WTC11 (cell line): Measurements from ENCODE around the gene WNT9B. TPM values are rescaled to one million over a fixed set of nuclear protein-coding genes. Genes with fewer than 3 reads are reported as not detected.
A peak's percentile ranks its signal among the peaks of the same experiment; 100 is the strongest.

ENCODE experiments used
- ATAC-seq: fragments of 200-7000 bp; cut with Tn5 transposase; 2 replicates; pipeline ENCODE4 v1.10.0; 2021; ENCODE audit warnings: mild to moderate bottlenecking, moderate library complexity
- CTCF ChIA-PET: fragments of 300-600 bp; sonication (Branson Sonifier 250); formaldehyde crosslinking; loops from one replicate; lab custom pipeline; 2021; ENCODE audit warnings: antibody characterized with exemption; lab: Charles Lee
- POLR2A ChIA-PET: fragments of 350-600 bp; sonication (Branson Sonifier 250); formaldehyde crosslinking; loops from one replicate; lab custom pipeline; 2021; ENCODE audit warnings: antibody characterized with exemption; lab: Charles Lee
- DNase-seq: peaks from one replicate; pipeline ENCODE4 v3.0.0; 2021; ENCODE audit warnings: low spot score
- H3K27ac Mint-ChIP-seq: 2 replicates; pipeline ENCODE4 v1.8.0; 2021; ENCODE audit warnings: mixed read lengths
- H3K27me3 Mint-ChIP-seq: 2 replicates; pipeline ENCODE4 v1.8.0; 2021; ENCODE audit warnings: low read depth, mild to moderate bottlenecking, moderate library complexity, mixed read lengths
- H3K36me3 Mint-ChIP-seq: 2 replicates; pipeline ENCODE4 v1.8.0; 2021; ENCODE audit warnings: mixed read lengths
- H3K4me1 Mint-ChIP-seq: 2 replicates; pipeline ENCODE4 v1.8.0; 2022; ENCODE audit warnings: mixed read lengths
- H3K4me3 Mint-ChIP-seq: 2 replicates; pipeline ENCODE4 v1.8.0; 2021; ENCODE audit warnings: mild to moderate bottlenecking, moderate library complexity, mixed read lengths
- H3K9me3 Mint-ChIP-seq: 2 replicates; pipeline ENCODE4 v1.8.0; 2021; ENCODE audit warnings: mixed read lengths
- ATF6 ChIP-seq: sonication (generic); formaldehyde crosslinking; IDR thresholded peaks from 2 replicates; pipeline ENCODE4 v1.8.1; 2023; ENCODE audit warnings: mild to moderate bottlenecking, missing genetic modification reagents
- CREM ChIP-seq: sonication (generic); formaldehyde crosslinking; IDR thresholded peaks from 2 replicates; pipeline ENCODE4 v1.8.1; 2022; ENCODE audit warnings: mild to moderate bottlenecking, missing genetic modification reagents, moderate library complexity
- EMX1 ChIP-seq: fragments of 250-450 bp; sonication (Bioruptor Pico); IDR thresholded peaks from 2 replicates; pipeline ENCODE4 v1.8.0; 2021; ENCODE audit warnings: mild to moderate bottlenecking
- ESRRA ChIP-seq: sonication (generic); formaldehyde crosslinking; IDR thresholded peaks from 2 replicates; pipeline ENCODE4 v1.8.1; 2022; ENCODE audit warnings: mild to moderate bottlenecking, missing genetic modification reagents, borderline replicate concordance
- GTF2I ChIP-seq: fragments of 250-450 bp; sonication (Bioruptor Pico); conservative IDR thresholded peaks from 2 replicates; pipeline ENCODE4 v1.4.0; 2021; ENCODE audit warnings: mild to moderate bottlenecking
- HMGXB4 ChIP-seq: sonication (generic); formaldehyde crosslinking; IDR thresholded peaks from 2 replicates; pipeline ENCODE4 v1.8.1; 2023; ENCODE audit warnings: mild to moderate bottlenecking, moderate library complexity, missing genetic modification reagents
- JAZF1 ChIP-seq: fragments of 250-450 bp; sonication (Bioruptor Pico); IDR thresholded peaks from 2 replicates; pipeline ENCODE4 v1.9.0; 2021; ENCODE audit warnings: moderate library complexity, mild to moderate bottlenecking, inconsistent platforms
- KAT7 ChIP-seq: sonication (generic); formaldehyde crosslinking; IDR thresholded peaks from 2 replicates; pipeline ENCODE4 v1.8.1; 2023; ENCODE audit warnings: missing genetic modification reagents, mild to moderate bottlenecking, borderline replicate concordance
- NR1H2 ChIP-seq: sonication (generic); formaldehyde crosslinking; IDR thresholded peaks from 2 replicates; pipeline ENCODE4 v1.9.0; 2021; ENCODE audit warnings: mild to moderate bottlenecking, moderate library complexity, missing genetic modification reagents
- NR2C2 ChIP-seq: sonication (generic); formaldehyde crosslinking; IDR thresholded peaks from 2 replicates; pipeline ENCODE4 v1.8.0; 2022; ENCODE audit warnings: mild to moderate bottlenecking, missing genetic modification reagents
- PRRX2 ChIP-seq: fragments of 250-450 bp; sonication (Bioruptor Pico); IDR thresholded peaks from 2 replicates; pipeline ENCODE4 v1.8.0; 2021; ENCODE audit warnings: mild to moderate bottlenecking
- ZNF263 ChIP-seq: sonication (generic); formaldehyde crosslinking; IDR thresholded peaks from 2 replicates; pipeline ENCODE4 v1.8.1; 2022; ENCODE audit warnings: low read depth, mild to moderate bottlenecking, moderate library complexity, missing genetic modification reagents
- total RNA-seq: library from RNA; stranded (reverse); gene quantifications from 3 replicates; pipeline ENCODE4 v1.2.3, GENCODE V29; 2021
- TF ChIP-seq, protein P1 (sequence below): fragments of 200-600 bp; IDR thresholded peaks from 2 replicates; pipeline ENCODE4 v1.8.0; 2022; ENCODE audit warnings: antibody characterized with exemption

Gene WNT9B
- total RNA-seq, 1 experiment from 2014 or later = 0.87 TPM

- TF ChIP-seq NR1H2 (CRISPR knock-in tag) (no peak), CREM (no peak), ATF6 (CRISPR knock-in tag) (no peak), GTF2I (CRISPR knock-in tag) (no peak), KAT7 (CRISPR knock-in tag) (no peak), JAZF1 (CRISPR knock-in tag) (no peak), HMGXB4 (CRISPR knock-in tag) (no peak)
- TF ChIP-seq, all 79 proteins: peak for 0
These were observed 37.3 kb downstream of the WNT9B start (continued) for GRCh38 chr17:46888727-46889126.

DNA sequence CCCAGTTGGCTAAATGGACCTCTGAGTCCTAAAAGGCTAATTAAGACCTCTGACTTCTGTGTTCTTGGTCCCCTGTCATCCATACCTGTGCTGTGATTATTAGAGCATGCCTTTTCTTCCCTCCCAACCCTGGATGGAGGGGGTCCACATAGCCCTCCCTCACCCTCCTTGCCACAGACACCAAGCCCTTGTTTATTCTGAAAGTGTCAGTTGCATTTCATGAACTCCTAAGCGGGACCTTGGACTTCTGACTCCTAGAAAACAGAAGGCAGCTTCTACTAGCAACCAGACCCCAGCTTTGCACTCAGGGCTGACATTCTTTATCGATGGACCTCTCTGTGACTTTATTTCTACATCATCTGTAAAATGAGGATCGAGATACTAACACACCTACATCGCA is 38.1 kb downstream of the WNT9B start:
- peaks cover 4% of the 10 kb centered on the region; the same call in 1 of the 2 replicates for H3K27me3 Mint-ChIP-seq
- ATAC-seq (no peak), DNase-seq (no peak)
- H3K4me1 Mint-ChIP-seq = peaks cover 8% of the 10 kb centered on the region; the same call in 1 of the 2 replicates
- TF ChIP-seq HMGXB4 (CRISPR knock-in tag) (no peak), CREM (no peak), ATF6 (CRISPR knock-in tag) (no peak)
- TF ChIP-seq, protein P1, sequence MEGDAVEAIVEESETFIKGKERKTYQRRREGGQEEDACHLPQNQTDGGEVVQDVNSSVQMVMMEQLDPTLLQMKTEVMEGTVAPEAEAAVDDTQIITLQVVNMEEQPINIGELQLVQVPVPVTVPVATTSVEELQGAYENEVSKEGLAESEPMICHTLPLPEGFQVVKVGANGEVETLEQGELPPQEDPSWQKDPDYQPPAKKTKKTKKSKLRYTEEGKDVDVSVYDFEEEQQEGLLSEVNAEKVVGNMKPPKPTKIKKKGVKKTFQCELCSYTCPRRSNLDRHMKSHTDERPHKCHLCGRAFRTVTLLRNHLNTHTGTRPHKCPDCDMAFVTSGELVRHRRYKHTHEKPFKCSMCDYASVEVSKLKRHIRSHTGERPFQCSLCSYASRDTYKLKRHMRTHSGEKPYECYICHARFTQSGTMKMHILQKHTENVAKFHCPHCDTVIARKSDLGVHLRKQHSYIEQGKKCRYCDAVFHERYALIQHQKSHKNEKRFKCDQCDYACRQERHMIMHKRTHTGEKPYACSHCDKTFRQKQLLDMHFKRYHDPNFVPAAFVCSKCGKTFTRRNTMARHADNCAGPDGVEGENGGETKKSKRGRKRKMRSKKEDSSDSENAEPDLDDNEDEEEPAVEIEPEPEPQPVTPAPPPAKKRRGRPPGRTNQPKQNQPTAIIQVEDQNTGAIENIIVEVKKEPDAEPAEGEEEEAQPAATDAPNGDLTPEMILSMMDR = no peak
- no peak overlapping the region for H3K4me3 Mint-ChIP-seq
- ChIA-PET POLR2A (no interaction called here), CTCF (interaction anchor here (0.9 to 1.0 kb wide), 2 partner anchors 19 to 52 kb away, joined by 3 to 4 read pairs; no protein-coding TSS in a partner anchor)
- no peak overlapping the region for H3K27ac Mint-ChIP-seq
- H3K36me3 Mint-ChIP-seq = no peaks in the 10 kb centered on the region
- H3K9me3 Mint-ChIP-seq = no peaks in the 10 kb centered on the region

DNA sequence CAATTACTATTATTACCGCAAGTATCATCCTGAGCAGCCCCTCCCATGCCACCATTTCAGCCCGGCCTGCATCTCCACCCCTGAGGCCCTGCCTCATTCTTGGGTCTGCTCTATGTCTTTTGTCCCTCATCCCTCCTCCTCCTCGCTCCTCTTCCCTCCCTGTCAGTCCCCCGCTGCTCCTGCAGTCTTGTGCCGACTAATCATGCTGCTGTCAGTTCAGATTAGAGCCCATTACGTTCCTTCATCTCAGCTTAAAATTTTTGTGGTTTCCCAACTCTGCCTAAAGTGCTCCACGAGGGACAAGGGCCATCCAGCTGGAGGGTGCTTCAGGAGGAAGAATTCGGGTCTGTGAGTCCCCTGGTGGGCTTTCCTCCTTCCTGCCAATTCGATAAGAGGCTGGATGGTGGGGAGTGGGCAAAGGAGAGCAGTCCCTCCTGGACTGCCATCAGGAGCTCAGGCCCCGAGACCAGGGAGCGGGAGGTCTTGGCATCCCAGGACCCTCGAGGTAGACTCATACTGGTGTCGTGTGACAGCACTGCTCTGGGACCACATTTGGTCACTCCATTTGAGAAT is 38.7 kb downstream of the WNT9B start:
- peaks cover 8% of the 10 kb centered on the region; the same call in 1 of the 2 replicates for H3K4me1 Mint-ChIP-seq
- no peak overlapping the region for H3K4me3 Mint-ChIP-seq
- CTCF ChIA-PET = interaction anchor here (0.9 to 1.0 kb wide), 2 partner anchors 18 to 51 kb away, joined by 3 to 4 read pairs; no protein-coding TSS in a partner anchor
- no peaks in the 10 kb centered on the region for H3K9me3 Mint-ChIP-seq
- peaks cover 4% of the 10 kb centered on the region; the same call in 1 of the 2 replicates for H3K27me3 Mint-ChIP-seq
- POLR2A ChIA-PET = no interaction called here
- no peaks in the 10 kb centered on the region for H3K36me3 Mint-ChIP-seq
- ATAC-seq = no peak
- no peak for DNase-seq
- H3K27ac Mint-ChIP-seq = no peak overlapping the region
- TF ChIP-seq PRRX2 (CRISPR knock-in tag) = no peak
- TF ChIP-seq EMX1 (CRISPR knock-in tag) = no peak
- TF ChIP-seq ESRRA (CRISPR knock-in tag) = no peak
- no peak for TF ChIP-seq NR2C2 (CRISPR knock-in tag)
- peak; percentile 69; the same call in 1 of the 2 replicates for TF ChIP-seq ZNF263 (CRISPR knock-in tag)
